GM10847 (cell line): ENCODE results near the gene CD53.

ENCODE experiments used
- POLR2A ChIP-seq: IDR thresholded peaks from 2 replicates; pipeline ENCODE4 v1.6.1; 2011; ENCODE audit not compliant: insufficient read length; ENCODE audit errors: extremely low read depth

The CD53 gene

GRCh38 chr1:110897681-110898080 lies 24.7 kb downstream of the CD53 start:
- TF ChIP-seq POLR2A = no peak

DNA sequence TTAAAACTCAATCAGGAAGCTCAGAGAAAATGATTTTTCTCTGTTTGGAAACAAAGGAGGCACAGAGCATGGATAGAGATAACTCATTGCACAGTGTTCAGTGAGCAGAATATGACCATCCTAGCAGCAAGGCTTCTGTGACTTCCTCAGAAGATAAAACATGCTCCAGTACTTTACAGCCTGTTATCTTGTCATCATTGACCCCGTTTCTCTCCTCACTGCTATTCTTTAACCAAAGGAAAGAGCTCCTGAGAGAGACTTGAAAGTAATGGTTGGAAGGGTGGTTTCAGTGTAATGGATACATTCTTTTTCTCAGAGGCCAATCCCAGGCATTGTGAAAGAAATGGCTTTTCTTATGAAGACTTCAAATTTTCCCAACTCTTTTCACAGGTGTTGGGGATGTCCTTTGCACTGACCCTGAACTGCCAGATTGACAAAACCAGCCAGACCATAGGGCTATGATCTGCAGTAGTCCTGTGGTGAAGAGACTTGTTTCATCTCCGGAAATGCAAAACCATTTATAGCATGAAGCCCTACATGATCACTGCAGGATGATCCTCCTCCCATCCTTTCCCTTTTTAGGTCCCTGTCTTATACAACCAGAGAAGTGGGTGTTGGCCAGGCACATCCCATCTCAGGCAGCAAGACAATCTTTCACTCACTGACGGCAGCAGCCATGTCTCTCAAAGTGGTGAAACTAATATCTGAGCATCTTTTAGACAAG lies 25.9 kb downstream of the CD53 start:
- no peak for TF ChIP-seq POLR2A

DNA sequence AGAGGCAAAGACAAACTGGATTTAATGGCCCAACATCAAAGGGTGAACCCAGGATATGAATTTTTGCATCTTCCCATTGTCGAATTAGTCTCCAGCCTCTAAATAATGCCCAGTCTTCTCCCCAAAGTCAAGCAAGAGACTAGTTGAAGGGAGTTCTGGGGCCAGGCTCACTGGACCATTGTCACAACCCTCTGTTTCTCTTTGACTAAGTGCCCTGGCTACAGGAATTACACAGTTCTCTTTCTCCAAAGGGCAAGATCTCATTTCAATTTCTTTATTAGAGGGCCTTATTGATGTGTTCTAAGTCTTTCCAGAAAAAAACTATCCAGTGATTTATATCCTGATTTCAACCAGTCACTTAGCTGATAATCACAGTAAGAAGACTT lies 26.5 kb downstream of the CD53 start:
- no peak for TF ChIP-seq POLR2A

GRCh38 chr1:110902820-110903463 lies 30.0 kb downstream of the CD53 start:
- TF ChIP-seq POLR2A = no peak

DNA sequence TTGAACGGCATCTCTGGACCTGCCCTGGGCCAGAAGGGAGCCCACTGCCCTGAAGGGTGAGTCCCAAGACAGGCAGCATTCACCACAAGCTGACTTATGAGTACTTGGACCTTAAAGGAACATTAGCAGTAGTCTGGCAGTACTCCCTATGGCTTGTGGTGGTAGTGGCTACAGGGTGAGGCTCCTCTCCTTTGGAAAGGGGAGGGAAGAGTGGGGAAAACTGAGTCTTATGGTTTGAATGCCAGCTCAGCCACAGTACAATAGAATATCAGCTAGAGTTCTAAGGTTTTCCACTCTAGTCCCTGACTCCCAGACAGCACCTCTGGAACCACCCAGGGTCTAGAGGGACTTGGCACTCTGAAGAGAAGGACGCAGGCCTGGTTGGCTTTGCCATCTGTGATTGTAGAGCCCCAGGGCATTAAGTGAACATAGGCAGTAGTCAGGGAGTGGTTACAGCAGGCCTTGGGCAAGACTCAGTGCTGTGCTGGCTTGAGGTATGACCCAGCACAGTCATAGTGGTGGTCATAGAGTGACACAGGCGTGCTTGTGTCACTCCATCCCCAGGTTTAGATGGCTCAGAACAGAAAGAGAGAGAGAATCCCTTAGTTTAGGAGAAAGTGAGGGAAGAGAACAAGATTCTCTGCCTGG lies 31.0 kb downstream of the CD53 start:
- TF ChIP-seq POLR2A = no peak

DNA sequence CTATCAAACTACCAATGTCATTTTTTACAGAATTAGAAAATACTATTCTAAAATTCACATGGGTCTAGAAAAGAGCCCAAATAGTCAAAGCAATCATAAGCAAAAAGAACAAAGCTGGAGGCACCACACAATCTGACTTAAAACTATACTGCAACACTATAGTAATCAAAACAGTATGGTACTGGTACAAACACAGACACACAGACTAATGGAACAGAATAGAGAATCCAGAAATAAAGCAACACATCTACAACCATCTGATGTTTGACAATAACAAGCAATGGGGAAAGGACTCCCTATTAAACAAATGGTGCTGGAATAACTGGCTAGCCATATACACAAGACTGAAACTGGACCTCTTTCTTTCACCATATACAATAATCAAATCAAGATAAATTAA lies 39.8 kb downstream of the CD53 start:
- no peak for TF ChIP-seq POLR2A

- no peak for TF ChIP-seq POLR2A
Measured at GRCh38 chr1:110914676-110915075, 41.7 kb downstream of the CD53 start.

DNA sequence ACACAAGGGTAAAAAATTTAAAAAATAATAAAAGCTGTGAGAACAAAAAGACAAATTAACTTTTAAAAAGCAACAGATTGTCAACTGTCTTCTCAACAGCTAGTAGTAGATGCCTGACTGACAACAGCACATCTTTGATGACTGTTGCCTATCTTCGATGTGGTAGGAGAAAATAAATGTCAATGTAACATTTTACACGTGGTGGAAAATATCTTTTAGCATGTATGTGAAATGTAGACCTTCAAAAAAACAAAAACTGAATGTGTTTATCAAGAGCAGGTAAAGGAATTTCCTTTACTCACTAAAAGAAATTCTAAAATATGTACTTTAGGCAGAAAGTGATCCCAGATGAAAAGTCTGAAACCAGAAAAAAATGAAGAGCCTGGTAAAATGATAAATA lies 42.9 kb downstream of the CD53 start:
- TF ChIP-seq POLR2A = no peak

GRCh38 chr1:110916274-110916668 lies 43.3 kb downstream of the CD53 start:
- TF ChIP-seq POLR2A = no peak

GRCh38 chr1:110916669-110917306 lies 43.8 kb downstream of the CD53 start:
- no peak for TF ChIP-seq POLR2A

- no peak for TF ChIP-seq POLR2A
Measured at GRCh38 chr1:110918016-110918415, 45.1 kb downstream of the CD53 start.

- TF ChIP-seq POLR2A = no peak
Measured at GRCh38 chr1:110921953-110922352, 49.0 kb downstream of the CD53 start.

DNA sequence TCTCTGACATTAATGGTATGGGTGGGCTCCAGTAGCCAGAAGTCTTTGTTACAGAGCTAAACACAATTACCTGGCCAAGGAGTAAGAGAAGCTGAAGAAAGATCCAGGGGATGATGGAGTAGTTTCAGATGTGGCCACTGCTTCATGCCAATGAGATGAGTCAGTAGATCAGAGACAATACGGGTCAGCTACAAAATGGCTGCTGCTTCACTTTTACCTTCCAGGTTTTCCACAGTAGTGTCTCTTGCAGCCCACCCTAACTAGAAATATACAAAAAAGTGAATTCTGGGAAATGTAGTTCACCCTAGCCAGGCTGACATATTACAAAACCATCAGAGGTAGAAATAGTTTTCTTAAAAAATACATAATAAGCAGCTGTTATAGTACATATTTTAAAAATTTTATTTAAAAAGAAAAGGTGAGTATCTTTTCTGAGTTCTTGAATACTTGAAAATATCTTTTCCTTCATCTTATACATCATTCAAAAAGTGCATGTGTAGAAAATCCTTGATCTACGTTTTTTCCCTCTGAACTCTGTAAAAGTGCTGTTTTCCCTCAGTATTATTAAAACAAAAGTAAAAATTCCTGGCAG lies 54.6 kb downstream of the CD53 start:
- TF ChIP-seq POLR2A = no peak

DNA sequence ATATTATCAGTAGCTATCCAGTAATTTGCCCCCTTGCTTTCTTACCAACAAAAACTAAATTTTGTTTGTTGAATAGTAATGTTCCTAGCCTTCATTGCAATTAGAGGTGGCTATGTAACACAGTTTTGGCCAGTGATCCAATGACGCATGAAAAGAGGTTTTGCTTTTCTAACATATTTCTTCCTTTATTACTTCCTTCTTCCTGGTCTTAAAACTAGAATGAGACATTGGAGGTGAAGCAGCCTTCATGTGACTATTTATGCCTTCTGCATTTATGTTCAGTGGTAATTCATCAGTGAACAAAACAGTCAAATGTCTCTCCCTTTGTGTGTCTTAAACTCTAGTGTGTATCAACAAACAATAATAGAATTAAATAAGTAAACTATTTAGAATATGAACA lies 55.2 kb downstream of the CD53 start:
- TF ChIP-seq POLR2A = no peak

- TF ChIP-seq POLR2A = no peak
Measured at GRCh38 chr1:110928904-110929303, 56.0 kb downstream of the CD53 start.

GRCh38 chr1:110936567-110936966 lies 63.6 kb downstream of the CD53 start:
- no peak for TF ChIP-seq POLR2A
